SU-DHL-6 (cell line): ENCODE results near the gene IPO4.

ENCODE experiments used
- H2AFZ ChIP-seq: fragments of 200-600 bp; sonication (generic); 2 replicates; pipeline ENCODE4 v1.6.1; 2014; ENCODE audit warnings: low read depth, mild to moderate bottlenecking, moderate library complexity, mixed read lengths, antibody characterized with exemption, low read length; ENCODE audit not compliant: severe bottlenecking
- H3F3A ChIP-seq: fragments of 200-600 bp; shearing (Covaris generic); 2 replicates; pipeline ENCODE4 v1.6.0; 2016; ENCODE audit warnings: antibody characterized with exemption, mild to moderate bottlenecking; ENCODE audit not compliant: insufficient read depth
- H3K27ac ChIP-seq: fragments of 200-600 bp; sonication (generic); 2 replicates; pipeline ENCODE4 v1.5.1; 2016; ENCODE audit warnings: low read depth, mild to moderate bottlenecking, low read length, moderate library complexity, mixed read lengths
- H3K27me3 ChIP-seq: fragments of 200-600 bp; sonication (generic), shearing (Covaris generic); 2 replicates; pipeline ENCODE4 v1.6.0; 2014; ENCODE audit warnings: mild to moderate bottlenecking, low read length
- H3K36me3 ChIP-seq: fragments of 200-600 bp; sonication (generic); 2 replicates; pipeline ENCODE4 v1.6.1; 2014; ENCODE audit warnings: mild to moderate bottlenecking, low read length, mixed read lengths
- H3K4me2 ChIP-seq: fragments of 300-600, 200-600 bp; shearing (Covaris generic), sonication (generic); 2 replicates; pipeline ENCODE4 v1.6.0; 2014; ENCODE audit warnings: low read length, low read depth, mild to moderate bottlenecking; ENCODE audit not compliant: poor library complexity, severe bottlenecking
- H3K4me3 ChIP-seq: fragments of 200-600 bp; sonication (generic); 2 replicates; pipeline ENCODE4 v1.5.1; 2014; ENCODE audit warnings: antibody characterized with exemption, low read length, mild to moderate bottlenecking, mixed read lengths; ENCODE audit not compliant: insufficient read depth, poor library complexity, severe bottlenecking
- H3K79me2 ChIP-seq: fragments of 200-600 bp; sonication (generic); 2 replicates; pipeline ENCODE4 v1.6.1; 2014; ENCODE audit warnings: mild to moderate bottlenecking, low read length, moderate library complexity; ENCODE audit not compliant: insufficient read depth
- H3K9ac ChIP-seq: fragments of 200-600 bp; sonication (generic); 2 replicates; pipeline ENCODE4 v1.7.0; 2014; ENCODE audit warnings: mild to moderate bottlenecking, low read length
- H3K9me2 ChIP-seq: fragments of 200-600 bp; sonication (generic); replicated peaks from 2 replicates; pipeline ENCODE4 v1.6.1; 2014; ENCODE audit warnings: low read length; ENCODE audit not compliant: insufficient read depth
- H3K9me3 ChIP-seq: fragments of 200-600 bp; sonication (generic); 2 replicates; pipeline ENCODE4 v1.6.1; 2014; ENCODE audit warnings: low read length, mixed read lengths; ENCODE audit not compliant: insufficient read depth
- H4K20me1 ChIP-seq: fragments of 200-600 bp; sonication (generic); 2 replicates; pipeline ENCODE4 v1.6.1; 2014; ENCODE audit warnings: low read depth, mild to moderate bottlenecking, antibody characterized with exemption, low read length, moderate library complexity, mixed read lengths
- EZH2phosphoT487 ChIP-seq: fragments of 200-600 bp; sonication (generic), shearing (Covaris generic); conservative IDR thresholded peaks from 2 replicates; pipeline ENCODE4 v1.6.1; 2018; ENCODE audit warnings: mild to moderate bottlenecking, antibody characterized with exemption, low read length, moderate library complexity, mixed read lengths
- TF ChIP-seq, protein P1 (sequence below): fragments of 200-600 bp; sonication (generic); IDR thresholded peaks from one replicate; pipeline ENCODE4 v1.5.1; 2017; ENCODE audit warnings: antibody characterized with exemption, mild to moderate bottlenecking, low read length, moderate library complexity; ENCODE audit not compliant: insufficient read depth, poor library complexity, severe bottlenecking

IPO4 gene

GRCh38 chr14:24172871-24173281, 15.7 kb downstream of the IPO4 start:
- Histone ChIP-seq H3K4me3 (no peak overlapping the region), H4K20me1 (no peaks in the 10 kb centered on the region)

GRCh38 chr14:24172261-24172860, 16.3 kb downstream of the IPO4 start:
- H3K9me2 ChIP-seq: no peaks in the 10 kb centered on the region
- no peaks in the 10 kb centered on the region for H3K27me3 ChIP-seq
- H3K4me2 ChIP-seq: no peak overlapping the region
- no peak overlapping the region for H3K4me3 ChIP-seq
- no peaks in the 10 kb centered on the region for H3K9me3 ChIP-seq
- no peaks in the 10 kb centered on the region for H3F3A ChIP-seq
- H2AFZ ChIP-seq: no peak overlapping the region
- H4K20me1 ChIP-seq: no peaks in the 10 kb centered on the region
- no peak overlapping the region for H3K27ac ChIP-seq
- no peaks in the 10 kb centered on the region for H3K36me3 ChIP-seq
- TF ChIP-seq, protein P1, sequence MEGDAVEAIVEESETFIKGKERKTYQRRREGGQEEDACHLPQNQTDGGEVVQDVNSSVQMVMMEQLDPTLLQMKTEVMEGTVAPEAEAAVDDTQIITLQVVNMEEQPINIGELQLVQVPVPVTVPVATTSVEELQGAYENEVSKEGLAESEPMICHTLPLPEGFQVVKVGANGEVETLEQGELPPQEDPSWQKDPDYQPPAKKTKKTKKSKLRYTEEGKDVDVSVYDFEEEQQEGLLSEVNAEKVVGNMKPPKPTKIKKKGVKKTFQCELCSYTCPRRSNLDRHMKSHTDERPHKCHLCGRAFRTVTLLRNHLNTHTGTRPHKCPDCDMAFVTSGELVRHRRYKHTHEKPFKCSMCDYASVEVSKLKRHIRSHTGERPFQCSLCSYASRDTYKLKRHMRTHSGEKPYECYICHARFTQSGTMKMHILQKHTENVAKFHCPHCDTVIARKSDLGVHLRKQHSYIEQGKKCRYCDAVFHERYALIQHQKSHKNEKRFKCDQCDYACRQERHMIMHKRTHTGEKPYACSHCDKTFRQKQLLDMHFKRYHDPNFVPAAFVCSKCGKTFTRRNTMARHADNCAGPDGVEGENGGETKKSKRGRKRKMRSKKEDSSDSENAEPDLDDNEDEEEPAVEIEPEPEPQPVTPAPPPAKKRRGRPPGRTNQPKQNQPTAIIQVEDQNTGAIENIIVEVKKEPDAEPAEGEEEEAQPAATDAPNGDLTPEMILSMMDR: no peak
- no peak overlapping the region for H3K9ac ChIP-seq
- H3K79me2 ChIP-seq: no peaks in the 10 kb centered on the region

More at GRCh38 chr14:24172871-24173281, 15.7 kb downstream of the IPO4 start:
- no peaks in the 10 kb centered on the region for H3K36me3 ChIP-seq
- no peaks in the 10 kb centered on the region for H3K27me3 ChIP-seq
- TF ChIP-seq EZH2phosphoT487: no peak
- TF ChIP-seq, protein P1: no peak
- H3K9me2 ChIP-seq: no peaks in the 10 kb centered on the region
- no peak overlapping the region for H3K9ac ChIP-seq
- no peak overlapping the region for H2AFZ ChIP-seq
- H3K4me2 ChIP-seq: no peak overlapping the region
- no peaks in the 10 kb centered on the region for H3F3A ChIP-seq
- H3K27ac ChIP-seq: no peak overlapping the region
- H3K79me2 ChIP-seq: no peaks in the 10 kb centered on the region
- H3K9me3 ChIP-seq: no peaks in the 10 kb centered on the region

DNA sequence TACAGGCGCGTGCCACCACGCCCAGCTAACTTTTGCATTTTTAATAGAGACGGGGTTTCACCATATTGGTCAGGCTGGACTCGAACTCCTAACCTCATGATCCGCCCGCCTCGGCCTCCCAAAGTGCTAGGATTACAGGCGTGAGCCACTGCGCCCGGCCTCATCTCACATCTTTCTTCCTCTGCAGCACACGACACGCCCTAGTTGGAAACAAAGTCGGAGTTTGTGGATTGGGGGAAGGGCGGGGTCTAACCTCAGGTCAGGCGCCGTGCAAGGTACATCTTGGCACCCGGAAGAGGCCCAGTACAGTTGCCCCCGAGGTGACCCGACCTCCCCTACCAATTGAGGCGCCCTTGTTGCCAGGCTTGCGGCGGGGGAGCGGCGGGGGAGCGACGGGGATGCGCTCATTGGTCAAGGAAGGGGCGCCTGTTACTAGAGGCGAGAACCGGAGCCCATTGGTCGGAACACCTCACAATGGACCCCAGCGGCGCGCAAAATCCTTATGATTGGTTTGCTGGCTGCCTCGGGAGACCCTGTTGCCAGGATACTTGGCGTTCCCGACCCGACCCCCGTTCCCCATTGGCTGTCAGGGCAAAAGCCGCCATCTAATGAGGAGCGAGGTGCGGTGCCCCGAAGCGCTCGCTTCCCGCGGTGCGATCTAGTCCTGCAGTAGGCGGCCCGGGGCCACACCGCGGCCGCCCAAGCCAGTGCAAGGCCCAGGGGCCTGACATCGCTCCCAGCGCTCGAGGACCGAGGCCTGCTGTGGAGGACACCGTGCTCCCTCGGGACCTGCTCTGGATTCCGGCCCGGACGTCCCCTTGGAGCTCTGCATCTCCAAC, 17.0 kb downstream of the IPO4 start, which contains the start of gene REC8:
TSS of gene REC8 (plus strand) at position 659 of the 839 bp plus-strand sequence. CDS start 473 bp downstream, outside the sequence.
- Histone ChIP-seq H3K36me3 (no peaks in the 10 kb centered on the region), H3K9ac (no peak within 1 kb of the TSS), H3K27me3 (no peaks in the 10 kb centered on the region), H2AFZ (no peak within 1 kb of the TSS), H4K20me1 (no peaks in the 10 kb centered on the region), H3K9me3 (no peaks in the 10 kb centered on the region), H3K27ac (no peak within 1 kb of the TSS), H3F3A (no peaks in the 10 kb centered on the region), H3K4me2 (no peak within 1 kb of the TSS), H3K9me2 (no peaks in the 10 kb centered on the region), H3K79me2 (no peaks in the 10 kb centered on the region), H3K4me3 (no peak within 1 kb of the TSS)
- TF ChIP-seq, protein P1: no peak
- no peak for TF ChIP-seq EZH2phosphoT487
